K562 (cell line): ENCODE results near the gene SLC9C2. TPM values are rescaled to one million over a fixed set of nuclear protein-coding genes. Genes with fewer than 3 reads are reported as not detected.

Source experiments
- ATAC-seq: fragments of 200-7000 bp; cut with Tn5 transposase; 3 replicates; pipeline ENCODE4 v1.9.1; 2020; ENCODE audit warnings: moderate library complexity
- BruUV-seq: library from RNA; stranded (reverse); fragments of 400-500 nt; replicated peaks from 2 replicates; lab custom pipeline; 2021; lab: Mats Ljungman, UMichigan
- CTCF ChIA-PET: fragments of 300-600 bp; formaldehyde crosslinking; extraction: SDS; loops from one replicate; lab custom pipeline; 2021; ENCODE audit warnings: low intra/inter-chr PET ratio; lab: Yijun Ruan, JAX
- POLR2A ChIA-PET: fragments of 300-600, 350-650 bp; sonication (Branson Sonifier 250); formaldehyde crosslinking; extraction: SDS; loops from one replicate; lab custom pipeline; 2021; ENCODE audit warnings: antibody characterized with exemption, inconsistent platforms; lab: Yijun Ruan, JAX
- DNase-seq, 4 experiments: peaks; one replicate each; pipeline versions ENCODE4 v3.0.0 to v3.0.0-alpha.2; 2011 to 2018; ENCODE audit warnings: low spot score in 3 of 4, mixed read lengths in 3 of 4; ENCODE audit errors: extremely low read depth in 1 of 4
- FAIRE-seq: peaks from 2 replicates; lab custom pipeline; 2011; peaks lifted over from hg19 to GRCh38; lab: Jason Lieb, UNC
- H2AFZ ChIP-seq: 2 replicates; pipeline ENCODE4 v1.6.0; 2011; ENCODE audit warnings: low read depth, low read length, control low read depth, inconsistent platforms
- H3K27ac ChIP-seq: fragments of 200-600 bp; 3 replicates; pipeline ENCODE4 v1.8.0; 2011; ENCODE audit warnings: low read depth, mild to moderate bottlenecking, control low read depth, inconsistent platforms, low read length, moderate library complexity, mixed read lengths; ENCODE audit errors: extremely low read depth
- H3K27me3 ChIP-seq, 2 experiments: fragments of 300-600 bp in 1 of 2; 2 replicates in 1 of 2; 3 replicates in 1 of 2; pipeline versions ENCODE4 v1.6.0 to v1.8.0; 2011; ENCODE audit warnings: inconsistent platforms in 2 of 2, low read length in 2 of 2, mild to moderate bottlenecking in 1 of 2, mixed read lengths in 1 of 2, moderate library complexity in 1 of 2; ENCODE audit not compliant: control insufficient read depth in 2 of 2, insufficient read depth in 2 of 2
- H3K36me3 ChIP-seq: fragments of 300-600 bp; 3 replicates; pipeline ENCODE4 v1.8.0; 2011; ENCODE audit warnings: mild to moderate bottlenecking, low read length, inconsistent platforms; ENCODE audit not compliant: control insufficient read depth, insufficient read depth
- H3K4me1 ChIP-seq, 2 experiments: fragments of 200-600 bp in 1 of 2; replicated peaks in 1 of 2; 2 replicates in 1 of 2; 3 replicates in 1 of 2; pipeline versions ENCODE4 v1.5.1 to v1.8.0; 2011; ENCODE audit warnings: inconsistent platforms in 2 of 2, low read length in 2 of 2, mild to moderate bottlenecking in 1 of 2, mixed read lengths in 1 of 2, moderate library complexity in 1 of 2; ENCODE audit not compliant: control insufficient read depth in 2 of 2, insufficient read depth in 2 of 2
- H3K4me2 ChIP-seq: 2 replicates; pipeline ENCODE4 v1.6.1; 2011; ENCODE audit warnings: low read length, control low read depth, inconsistent platforms, mixed read lengths; ENCODE audit not compliant: insufficient read depth
- H3K4me3 ChIP-seq: fragments of 200-600 bp; sonication (generic), shearing (Covaris generic); 2 replicates; pipeline ENCODE4 v1.5.1; 2016; ENCODE audit warnings: control low read depth, inconsistent platforms
- H3K79me2 ChIP-seq: fragments of 200-600 bp; 3 replicates; pipeline ENCODE4 v1.8.0; 2011; ENCODE audit warnings: low read length, inconsistent platforms; ENCODE audit not compliant: control insufficient read depth, insufficient read depth
- H3K9ac ChIP-seq, 2 experiments: 2 replicates each; pipeline versions ENCODE4 v1.6.0 to v1.6.1; 2011; ENCODE audit warnings: low read depth in 2 of 2, low read length in 2 of 2, control low read depth in 1 of 2, inconsistent platforms in 1 of 2, mild to moderate bottlenecking in 1 of 2, mixed read lengths in 1 of 2; ENCODE audit not compliant: insufficient read depth in 1 of 2
- H3K9me1 ChIP-seq: one replicate; pipeline ENCODE4 v1.6.0; 2011; ENCODE audit warnings: inconsistent platforms, mild to moderate bottlenecking, low read length, moderate library complexity; ENCODE audit not compliant: control insufficient read depth, insufficient read depth
- H3K9me3 ChIP-seq: replicated peaks from 2 replicates; pipeline ENCODE4 v1.5.1; 2011; ENCODE audit warnings: low read depth, low read length, inconsistent platforms; ENCODE audit not compliant: control insufficient read depth, insufficient read depth
- H4K20me1 ChIP-seq: replicated peaks from 2 replicates; pipeline ENCODE4 v1.6.1; 2011; ENCODE audit warnings: low read length, inconsistent platforms, mixed read lengths; ENCODE audit not compliant: control insufficient read depth, insufficient read depth
- RBFOX2 ChIP-seq: fragments of 200-400 bp; formaldehyde crosslinking; IDR thresholded peaks from 2 replicates; pipeline ENCODE4 v1.6.1; 2017; ENCODE audit warnings: low read depth, mild to moderate bottlenecking, low read length, moderate library complexity
- ZNF212 ChIP-seq: fragments of 450-650 bp; formaldehyde crosslinking; IDR thresholded peaks from 2 replicates; pipeline ENCODE4 v1.4.0; 2020; ENCODE audit warnings: mild to moderate bottlenecking
- WGBS: fragments of 100-300 bp; shearing (Covaris generic); methylation state at CpG from one replicate; pipeline ENCODE4 v1.1.6; 2016; ENCODE audit warnings: low coverage, mixed read lengths; ENCODE audit not compliant: insufficient coverage; ENCODE audit errors: missing lambda C conversion rate; 5-methylcytosine and 5-hydroxymethylcytosine counted together
- in situ Hi-C: fragments of 300-500 bp; cut with MboI; formaldehyde crosslinking; loops from 4 replicates; pipeline ENCODE4 v1.15.0; 2018; ENCODE audit warnings: inconsistent platforms, mixed read lengths
- intact Hi-C: fragments of 100-400 bp; cut with micrococcal nuclease; formaldehyde crosslinking; loops from 2 replicates; pipeline ENCODE4 v1.14.2; 2022
- polyA plus RNA-seq, 8 experiments: library from polyadenylated mRNA; depleted of rRNA in 4 of 8; stranded (reverse) in 5 of 8; unstranded in 3 of 8; fragments of >200 nt; fragmentation: Nextera tagmentation in 2 of 8; fragmentation: Illumina TruSeq in 1 of 8; extraction: Ambion mirVana in 2 of 8; extraction: Trizol in 1 of 8; gene quantifications; 2 replicates each; pipeline versions ENCODE4 v1.2.1 to v1.2.3, GENCODE V29; 2011 to 2014; ENCODE audit warnings: inconsistent platforms in 1 of 8, missing spikeins in 1 of 8
- total RNA-seq, 7 experiments: library from RNA; depleted of rRNA in 6 of 7; stranded (reverse); fragments of >200 nt in 6 of 7; fragmentation: Illumina TruSeq in 2 of 7; extraction: Trizol in 2 of 7; gene quantifications; 2 replicates each; pipeline versions ENCODE4 v1.2.1 to v1.2.3, GENCODE V29; 2011 to 2021; ENCODE audit warnings: low replicate concordance in 1 of 7
- TF ChIP-seq, protein P1 (sequence below), 2 experiments: fragments of 450-650 bp; IDR thresholded peaks; 2 replicates each; pipeline ENCODE4 v1.6.1; 2016; ENCODE audit warnings: mild to moderate bottlenecking in 2 of 2, borderline replicate concordance in 1 of 2, low read depth in 1 of 2, moderate library complexity in 1 of 2
- TF ChIP-seq, protein P2 (sequence below), 2 experiments: fragments of 450-650 bp in 1 of 2; IDR thresholded peaks; 2 replicates each; pipeline ENCODE4 v1.6.1; 2011 to 2017; ENCODE audit warnings: low read depth in 2 of 2, antibody characterized with exemption in 1 of 2, borderline replicate concordance in 1 of 2, low read length in 1 of 2, mild to moderate bottlenecking in 1 of 2, mixed read lengths in 1 of 2; ENCODE audit not compliant: control insufficient read depth in 1 of 2

SLC9C2 gene
- total and polyA plus RNA-seq, 9 of the 15 experiments (the other 6 are each of a cell fraction or from before 2014, with no cell fraction given): 0.11 to 0.22 (median 0.15) TPM; not detected in 5

DNA sequence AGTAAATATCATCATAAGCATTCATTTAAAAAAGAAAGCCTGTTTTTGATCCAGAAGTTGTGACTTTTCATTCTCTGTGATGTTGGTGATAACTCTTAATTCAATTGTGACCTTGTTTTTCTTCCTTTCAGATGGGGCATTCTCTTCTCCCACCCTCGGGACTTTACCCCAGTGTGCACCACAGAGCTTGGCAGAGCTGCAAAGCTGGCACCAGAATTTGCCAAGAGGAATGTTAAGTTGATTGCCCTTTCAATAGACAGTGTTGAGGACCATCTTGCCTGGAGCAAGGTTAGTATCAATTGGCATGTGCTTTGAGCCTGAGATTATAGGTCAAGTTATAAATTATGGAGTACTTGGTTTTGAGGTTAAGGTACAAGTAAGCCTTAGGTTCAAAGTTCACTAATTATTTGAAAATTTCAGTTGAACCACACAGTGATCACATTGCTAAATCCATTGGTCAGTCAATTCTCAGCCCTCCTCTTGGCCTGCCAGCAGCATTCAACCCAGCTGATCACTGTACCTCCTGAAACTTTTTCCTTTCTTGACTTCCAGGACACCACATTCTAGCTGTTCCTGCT lies 121.6 kb downstream of the SLC9C2 start:
- POLR2A ChIA-PET: interaction anchor here (0.6 to 2.5 kb wide), 5 partner anchors 9 to 343 kb away, joined by 3 to 7 read pairs (median 3); partner anchors contain the start of genes DARS2 and KLHL20
- FAIRE-seq: no peak
- no TSS peak for BruUV-seq
- 91% methylated on average over 1 of the region's 1 CpG for WGBS
- no peak for ATAC-seq
- H3K4me3 ChIP-seq: no peak overlapping the region
- no peaks in the 10 kb centered on the region for H3K9me3 ChIP-seq
- no peaks in the 10 kb centered on the region for H3K9me1 ChIP-seq
- CTCF ChIA-PET: no interaction called here
- H3K4me1 ChIP-seq: peaks cover 11 to 12% of the 10 kb centered on the region in 2 experiments; a peak in 4 of 5 replicates
- H3K27me3 ChIP-seq: no peaks in the 10 kb centered on the region
- peaks cover 80% of the 10 kb centered on the region for H3K36me3 ChIP-seq
- peaks cover 5% of the 10 kb centered on the region; the same call in 1 of the 2 replicates for H4K20me1 ChIP-seq
- intact Hi-C loops (no loop called here), in situ Hi-C loops (no loop called here)
- H3K79me2 ChIP-seq: peaks cover 70% of the 10 kb centered on the region
- no peak overlapping the region for H2AFZ ChIP-seq
- no peak overlapping the region for H3K27ac ChIP-seq
- H3K9ac ChIP-seq: no peak overlapping the region
- no peak for DNase-seq
- no peak overlapping the region for H3K4me2 ChIP-seq
- TF ChIP-seq, protein P1, sequence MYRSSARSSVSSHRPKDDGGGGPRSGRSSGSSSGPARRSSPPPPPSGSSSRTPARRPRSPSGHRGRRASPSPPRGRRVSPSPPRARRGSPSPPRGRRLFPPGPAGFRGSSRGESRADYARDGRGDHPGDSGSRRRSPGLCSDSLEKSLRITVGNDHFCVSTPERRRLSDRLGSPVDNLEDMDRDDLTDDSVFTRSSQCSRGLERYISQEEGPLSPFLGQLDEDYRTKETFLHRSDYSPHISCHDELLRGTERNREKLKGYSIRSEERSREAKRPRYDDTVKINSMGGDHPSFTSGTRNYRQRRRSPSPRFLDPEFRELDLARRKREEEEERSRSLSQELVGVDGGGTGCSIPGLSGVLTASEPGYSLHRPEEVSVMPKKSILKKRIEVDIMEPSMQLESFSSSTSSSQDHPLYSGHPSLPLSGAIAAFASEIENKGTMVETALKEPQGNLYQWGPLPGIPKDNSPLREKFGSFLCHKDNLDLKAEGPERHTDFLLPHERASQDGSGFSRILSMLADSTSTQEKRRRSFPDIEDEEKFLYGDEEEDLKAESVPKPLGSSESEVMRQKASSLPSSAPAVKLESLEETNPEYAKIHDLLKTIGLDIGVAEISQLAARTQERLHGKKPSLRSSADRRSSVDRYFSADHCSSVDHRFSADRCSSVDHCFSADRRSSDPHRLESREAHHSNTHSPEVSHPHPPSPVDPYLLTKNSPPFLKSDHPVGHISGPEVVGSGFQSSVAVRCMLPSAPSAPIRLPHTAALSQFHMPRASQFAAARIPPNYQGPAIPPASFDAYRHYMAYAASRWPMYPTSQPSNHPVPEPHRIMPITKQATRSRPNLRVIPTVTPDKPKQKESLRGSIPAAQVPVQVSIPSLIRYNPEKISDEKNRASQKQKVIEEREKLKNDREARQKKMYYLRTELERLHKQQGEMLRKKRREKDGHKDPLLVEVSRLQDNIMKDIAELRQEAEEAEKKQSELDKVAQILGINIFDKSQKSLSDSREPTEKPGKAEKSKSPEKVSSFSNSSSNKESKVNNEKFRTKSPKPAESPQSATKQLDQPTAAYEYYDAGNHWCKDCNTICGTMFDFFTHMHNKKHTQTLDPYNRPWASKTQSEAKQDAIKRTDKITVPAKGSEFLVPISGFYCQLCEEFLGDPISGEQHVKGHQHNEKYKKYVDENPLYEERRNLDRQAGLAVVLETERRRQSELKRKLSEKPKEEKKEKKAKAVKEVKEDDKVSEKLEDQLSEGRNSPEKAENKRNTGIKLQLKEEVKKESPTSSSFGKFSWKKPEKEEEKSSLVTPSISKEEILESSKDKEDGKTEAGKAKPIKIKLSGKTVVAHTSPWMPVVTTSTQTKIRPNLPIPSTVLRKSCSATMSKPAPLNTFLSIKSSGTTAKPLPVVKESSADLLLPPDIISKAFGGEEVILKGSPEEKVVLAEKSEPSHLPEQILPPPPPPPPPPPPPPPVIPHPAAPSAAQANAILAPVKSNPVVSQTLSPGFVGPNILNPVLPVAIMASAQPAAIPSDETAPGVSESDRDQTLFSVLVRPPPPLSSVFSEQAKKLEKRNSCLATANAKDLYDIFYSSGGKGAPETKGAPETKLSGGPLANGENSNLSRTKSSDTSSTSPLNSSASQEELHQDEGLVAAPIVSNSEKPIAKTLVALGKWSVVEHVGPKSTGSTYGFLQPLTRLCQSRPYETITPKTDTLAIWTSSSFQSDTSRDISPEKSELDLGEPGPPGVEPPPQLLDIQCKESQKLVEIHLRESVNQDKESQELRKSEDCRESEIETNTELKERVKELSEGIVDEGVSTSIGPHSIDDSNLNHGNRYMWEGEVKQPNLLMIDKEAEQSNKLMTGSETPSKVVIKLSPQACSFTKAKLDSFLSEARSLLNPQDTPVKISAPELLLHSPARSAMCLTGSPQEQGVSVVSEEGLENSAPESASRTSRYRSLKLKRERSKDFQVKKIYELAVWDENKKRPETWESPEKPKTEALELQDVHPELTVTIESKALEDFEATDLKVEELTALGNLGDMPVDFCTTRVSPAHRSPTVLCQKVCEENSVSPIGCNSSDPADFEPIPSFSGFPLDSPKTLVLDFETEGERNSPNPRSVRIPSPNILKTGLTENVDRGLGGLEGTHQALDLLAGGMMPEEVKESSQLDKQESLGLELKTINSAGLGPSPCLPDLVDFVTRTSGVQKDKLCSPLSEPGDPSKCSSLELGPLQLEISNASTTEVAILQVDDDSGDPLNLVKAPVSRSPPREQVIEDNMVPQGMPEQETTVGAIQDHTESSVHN (IDR thresholded peaks at IDR 0.05; ENCODE audit: borderline replicate concordance in 1 of 2, low read depth in 1 of 2): no peak
- TF ChIP-seq, protein P2, sequence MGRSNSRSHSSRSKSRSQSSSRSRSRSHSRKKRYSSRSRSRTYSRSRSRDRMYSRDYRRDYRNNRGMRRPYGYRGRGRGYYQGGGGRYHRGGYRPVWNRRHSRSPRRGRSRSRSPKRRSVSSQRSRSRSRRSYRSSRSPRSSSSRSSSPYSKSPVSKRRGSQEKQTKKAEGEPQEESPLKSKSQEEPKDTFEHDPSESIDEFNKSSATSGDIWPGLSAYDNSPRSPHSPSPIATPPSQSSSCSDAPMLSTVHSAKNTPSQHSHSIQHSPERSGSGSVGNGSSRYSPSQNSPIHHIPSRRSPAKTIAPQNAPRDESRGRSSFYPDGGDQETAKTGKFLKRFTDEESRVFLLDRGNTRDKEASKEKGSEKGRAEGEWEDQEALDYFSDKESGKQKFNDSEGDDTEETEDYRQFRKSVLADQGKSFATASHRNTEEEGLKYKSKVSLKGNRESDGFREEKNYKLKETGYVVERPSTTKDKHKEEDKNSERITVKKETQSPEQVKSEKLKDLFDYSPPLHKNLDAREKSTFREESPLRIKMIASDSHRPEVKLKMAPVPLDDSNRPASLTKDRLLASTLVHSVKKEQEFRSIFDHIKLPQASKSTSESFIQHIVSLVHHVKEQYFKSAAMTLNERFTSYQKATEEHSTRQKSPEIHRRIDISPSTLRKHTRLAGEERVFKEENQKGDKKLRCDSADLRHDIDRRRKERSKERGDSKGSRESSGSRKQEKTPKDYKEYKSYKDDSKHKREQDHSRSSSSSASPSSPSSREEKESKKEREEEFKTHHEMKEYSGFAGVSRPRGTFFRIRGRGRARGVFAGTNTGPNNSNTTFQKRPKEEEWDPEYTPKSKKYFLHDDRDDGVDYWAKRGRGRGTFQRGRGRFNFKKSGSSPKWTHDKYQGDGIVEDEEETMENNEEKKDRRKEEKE (IDR thresholded peaks at IDR 0.05; ENCODE audit: borderline replicate concordance in 1 of 2, control insufficient read depth in 1 of 2, low read depth in 2 of 2, low read length in 1 of 2): no peak
- TF ChIP-seq RBFOX2 (peak; percentile 37; the same call in 1 of the 2 replicates), ZNF212 (CRISPR knock-in tag) (no peak)
